Erythroblast (primary cell): Measurements from ENCODE around the gene LATS2.

Experiments
- GATA1 ChIP-seq: IDR thresholded peaks from 2 replicates; pipeline ENCODE4 v1.6.1; 2011; ENCODE audit warnings: low read depth, mild to moderate bottlenecking, control low read depth, low read length, moderate library complexity
- POLR2A ChIP-seq: IDR thresholded peaks from 2 replicates; pipeline ENCODE4 v1.6.1; 2011; ENCODE audit warnings: mild to moderate bottlenecking, low read length

DNA sequence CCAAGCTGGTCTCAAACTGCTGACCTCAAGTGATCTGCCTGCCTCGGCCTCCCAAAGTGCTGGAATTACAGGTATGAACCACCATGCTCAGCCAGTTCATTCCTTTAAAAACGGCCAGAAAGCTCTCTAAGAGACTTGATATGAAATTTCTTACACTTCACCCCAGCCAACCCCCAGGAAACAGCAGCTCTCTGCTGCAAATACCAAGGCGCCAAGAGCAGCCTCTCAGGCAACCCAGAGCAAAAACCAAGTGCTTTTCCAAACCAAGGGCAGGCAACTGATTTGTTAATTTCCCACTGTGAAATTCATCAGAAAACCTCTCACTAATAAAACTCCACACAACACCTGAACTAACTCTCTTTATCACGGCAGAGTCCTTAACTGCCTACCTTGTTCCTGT, 44.9 kb downstream of the LATS2 start:
- TF ChIP-seq POLR2A: no peak
- TF ChIP-seq GATA1: no peak
